Measurements from ENCODE around the gene AVEN.

- TF ChIP-seq, protein P1, sequence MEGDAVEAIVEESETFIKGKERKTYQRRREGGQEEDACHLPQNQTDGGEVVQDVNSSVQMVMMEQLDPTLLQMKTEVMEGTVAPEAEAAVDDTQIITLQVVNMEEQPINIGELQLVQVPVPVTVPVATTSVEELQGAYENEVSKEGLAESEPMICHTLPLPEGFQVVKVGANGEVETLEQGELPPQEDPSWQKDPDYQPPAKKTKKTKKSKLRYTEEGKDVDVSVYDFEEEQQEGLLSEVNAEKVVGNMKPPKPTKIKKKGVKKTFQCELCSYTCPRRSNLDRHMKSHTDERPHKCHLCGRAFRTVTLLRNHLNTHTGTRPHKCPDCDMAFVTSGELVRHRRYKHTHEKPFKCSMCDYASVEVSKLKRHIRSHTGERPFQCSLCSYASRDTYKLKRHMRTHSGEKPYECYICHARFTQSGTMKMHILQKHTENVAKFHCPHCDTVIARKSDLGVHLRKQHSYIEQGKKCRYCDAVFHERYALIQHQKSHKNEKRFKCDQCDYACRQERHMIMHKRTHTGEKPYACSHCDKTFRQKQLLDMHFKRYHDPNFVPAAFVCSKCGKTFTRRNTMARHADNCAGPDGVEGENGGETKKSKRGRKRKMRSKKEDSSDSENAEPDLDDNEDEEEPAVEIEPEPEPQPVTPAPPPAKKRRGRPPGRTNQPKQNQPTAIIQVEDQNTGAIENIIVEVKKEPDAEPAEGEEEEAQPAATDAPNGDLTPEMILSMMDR (IDR thresholded peaks at IDR 0.05), result no peak
- TF ChIP-seq POLR2AphosphoS5 (IDR thresholded peaks at IDR 0.05), result no peak
- no peak for TF ChIP-seq POLR2A (IDR thresholded peaks at IDR 0.05)
- TF ChIP-seq EP300 (IDR thresholded peaks at IDR 0.05), result no peak
Observed at GRCh38 chr15:33932734-33933133, 106.3 kb downstream of the AVEN start.
